Hepatocyte (in vitro differentiated cells): ENCODE measurements around the gene XPA. TPM values are rescaled to one million over a fixed set of nuclear protein-coding genes. Genes with fewer than 3 reads are reported as not detected.

Experiments
- DNase-seq: peaks from one replicate; pipeline ENCODE4 v3.0.0-alpha.2; 2016; ENCODE audit warnings: low spot score
- H2AFZ ChIP-seq: fragments of 200-600 bp; sonication (generic); 2 replicates; pipeline ENCODE4 v1.6.0; 2016; ENCODE audit warnings: antibody characterized with exemption, mild to moderate bottlenecking
- H3K27ac ChIP-seq: fragments of 200-600 bp; sonication (generic); 2 replicates; pipeline ENCODE4 v1.5.1; 2016; ENCODE audit warnings: mild to moderate bottlenecking
- H3K27me3 ChIP-seq: fragments of 200-600 bp; sonication (generic); 2 replicates; pipeline ENCODE4 v1.6.1; 2016
- H3K36me3 ChIP-seq: fragments of 200-600 bp; sonication (generic); replicated peaks from 2 replicates; pipeline ENCODE4 v1.5.1; 2016; ENCODE audit warnings: low read depth; ENCODE audit not compliant: insufficient read depth
- H3K4me1 ChIP-seq: fragments of 200-600 bp; sonication (generic); 2 replicates; pipeline ENCODE4 v1.5.1; 2016; ENCODE audit warnings: mild to moderate bottlenecking, moderate library complexity; ENCODE audit not compliant: insufficient read depth
- H3K4me2 ChIP-seq: fragments of 200-600 bp; sonication (generic); 2 replicates; pipeline ENCODE4 v1.6.0; 2016
- H3K4me3 ChIP-seq: fragments of 200-600 bp; sonication (generic); 2 replicates; pipeline ENCODE4 v1.5.1; 2016; ENCODE audit warnings: mild to moderate bottlenecking
- H3K79me2 ChIP-seq: fragments of 200-600 bp; sonication (generic); 2 replicates; pipeline ENCODE4 v1.6.0; 2017; ENCODE audit warnings: mild to moderate bottlenecking
- H3K9me2 ChIP-seq: fragments of 200-600 bp; sonication (generic); replicated peaks from 2 replicates; pipeline ENCODE4 v1.6.0; 2017; ENCODE audit warnings: mild to moderate bottlenecking; ENCODE audit not compliant: insufficient read depth
- H3K9me3 ChIP-seq: fragments of 200-600 bp; sonication (generic); 2 replicates; pipeline ENCODE4 v1.5.1; 2016; ENCODE audit warnings: low read depth, mild to moderate bottlenecking
- H4K20me1 ChIP-seq: fragments of 200-600 bp; sonication (generic); 2 replicates; pipeline ENCODE4 v1.6.0; 2016; ENCODE audit warnings: mild to moderate bottlenecking; ENCODE audit not compliant: insufficient read depth, poor library complexity, severe bottlenecking
- CTCF ChIP-seq: fragments of 200-600 bp; sonication (generic); IDR thresholded peaks from 2 replicates; pipeline ENCODE4 v1.5.1; 2016; ENCODE audit warnings: antibody characterized with exemption, mild to moderate bottlenecking; ENCODE audit not compliant: poor library complexity
- EZH2 ChIP-seq: fragments of 200-600 bp; sonication (generic); IDR thresholded peaks from 2 replicates; pipeline ENCODE4 v1.6.1; 2016; ENCODE audit warnings: antibody characterized with exemption, mild to moderate bottlenecking, borderline replicate concordance
- EZH2phosphoT487 ChIP-seq: fragments of 200-600 bp; sonication (generic); IDR thresholded peaks from one replicate; pipeline ENCODE4 v1.6.1; 2018; ENCODE audit warnings: antibody characterized with exemption, mild to moderate bottlenecking, low read depth, moderate library complexity; ENCODE audit not compliant: unreplicated experiment, severe bottlenecking
- WGBS: methylation state at CpG from one replicate; pipeline ENCODE4 v1.1.6; 2016; ENCODE audit warnings: low lambda C conversion rate; ENCODE audit errors: missing lambda C conversion rate; 5-methylcytosine and 5-hydroxymethylcytosine counted together
- polyA plus RNA-seq: library from polyadenylated mRNA; unstranded; fragments of >200 nt; fragmentation: Nextera tagmentation; extraction: Ambion mirVana; gene quantifications from 2 replicates; pipeline ENCODE4 v1.2.1, GENCODE V29; 2016
- total RNA-seq: library from RNA; depleted of rRNA; stranded (reverse); fragments of >200 nt; gene quantifications from 2 replicates; pipeline ENCODE4 v1.2.3, GENCODE V29; 2014

The XPA gene
- total and polyA plus RNA-seq, 2 experiments from 2014 or later, result 12.6 to 18.5 TPM

- Histone ChIP-seq H3K27me3 (no peaks in the 10 kb centered on the region), H3K79me2 (peaks cover 12% of the 10 kb centered on the region), H3K27ac (no peak overlapping the region), H4K20me1 (no peaks in the 10 kb centered on the region), H3K9me3 (no peaks in the 10 kb centered on the region), H3K4me1 (no peaks in the 10 kb centered on the region), H3K4me2 (no peak overlapping the region), H3K9me2 (no peaks in the 10 kb centered on the region), H3K4me3 (no peak overlapping the region), H2AFZ (no peak overlapping the region), H3K36me3 (no peaks in the 10 kb centered on the region)
- no peak for DNase-seq
- 96% methylated on average over 3 of the region's 3 CpGs for WGBS
- TF ChIP-seq CTCF, result no peak
- TF ChIP-seq EZH2, result no peak
- no peak for TF ChIP-seq EZH2phosphoT487
Observed at GRCh38 chr9:97675655-97676054, 21.5 kb downstream of the XPA start.

- DNase-seq, result no peak
- WGBS, result 90% methylated on average over 3 of the region's 3 CpGs
- Histone ChIP-seq H3K4me3 (no peak overlapping the region), H3K27me3 (no peaks in the 10 kb centered on the region), H3K36me3 (no peaks in the 10 kb centered on the region), H3K27ac (no peak overlapping the region), H3K4me2 (no peak overlapping the region), H3K4me1 (no peaks in the 10 kb centered on the region), H3K9me2 (no peaks in the 10 kb centered on the region), H4K20me1 (no peaks in the 10 kb centered on the region), H2AFZ (no peak overlapping the region), H3K9me3 (no peaks in the 10 kb centered on the region), H3K79me2 (peaks cover 10% of the 10 kb centered on the region)
- no peak for TF ChIP-seq EZH2phosphoT487
- no peak for TF ChIP-seq CTCF
- no peak for TF ChIP-seq EZH2
Observed at GRCh38 chr9:97673922-97674321, 23.2 kb downstream of the XPA start.

GRCh38 chr9:97672403-97672802, 24.7 kb downstream of the XPA start:
- H3K4me1 ChIP-seq, result no peaks in the 10 kb centered on the region
- no peaks in the 10 kb centered on the region for H3K79me2 ChIP-seq
- TF ChIP-seq EZH2phosphoT487 (no peak), CTCF (no peak), EZH2 (no peak)
- no peaks in the 10 kb centered on the region for H3K27me3 ChIP-seq
- H3K9me2 ChIP-seq, result no peaks in the 10 kb centered on the region
- WGBS, result 81% methylated on average over 3 of the region's 3 CpGs
- no peaks in the 10 kb centered on the region for H3K36me3 ChIP-seq
- H4K20me1 ChIP-seq, result no peaks in the 10 kb centered on the region
- H3K9me3 ChIP-seq, result no peaks in the 10 kb centered on the region
- H3K27ac ChIP-seq, result no peak overlapping the region
- no peak overlapping the region for H2AFZ ChIP-seq
- DNase-seq, result no peak
- H3K4me2 ChIP-seq, result no peak overlapping the region
- H3K4me3 ChIP-seq, result no peak overlapping the region

GRCh38 chr9:97670586-97670985, 26.6 kb downstream of the XPA start:
- Histone ChIP-seq H4K20me1 (no peaks in the 10 kb centered on the region), H3K4me3 (no peak overlapping the region), H3K27me3 (no peaks in the 10 kb centered on the region), H3K4me1 (no peaks in the 10 kb centered on the region), H3K79me2 (no peaks in the 10 kb centered on the region), H2AFZ (no peak overlapping the region), H3K4me2 (no peak overlapping the region), H3K9me3 (no peaks in the 10 kb centered on the region), H3K9me2 (no peaks in the 10 kb centered on the region), H3K36me3 (no peaks in the 10 kb centered on the region), H3K27ac (no peak overlapping the region)
- 93% methylated on average over 3 of the region's 3 CpGs for WGBS
- no peak for DNase-seq
- no peak for TF ChIP-seq CTCF
- TF ChIP-seq EZH2, result no peak
- no peak for TF ChIP-seq EZH2phosphoT487
